Stimulated activated CD4-positive, alpha-beta T cell treated with anti-CD3 and anti-CD28 coated beads, Interleukin-4, amount 100 ng/mL, for 48 hours (primary cell): ENCODE measurements around the gene GPC6.

Source experiments
- DNase-seq, 2 donors: peaks; one replicate each; pipeline ENCODE4 v3.0.0-alpha.2; 2020; ENCODE audit warnings: low read depth in 2 of 2

GPC6 gene

DNA sequence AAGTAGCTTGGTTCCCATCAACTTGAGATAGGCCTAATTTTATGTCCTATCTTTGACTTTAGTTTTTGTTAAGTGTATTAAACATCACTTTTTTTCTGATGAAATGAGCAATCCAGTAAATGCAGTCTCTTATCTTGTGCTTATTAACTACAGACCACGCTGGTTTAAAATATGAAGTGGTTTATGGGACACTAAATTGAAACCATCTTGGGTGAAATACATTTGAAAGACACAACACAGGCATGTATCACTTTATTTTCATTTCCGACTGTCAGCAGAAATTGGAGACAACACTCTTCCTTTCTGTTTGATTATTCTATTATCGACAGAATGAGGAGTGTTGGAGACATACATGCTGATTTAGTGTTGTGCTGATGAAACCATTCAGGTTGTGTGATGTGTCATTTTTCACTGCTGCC is 447.7 kb downstream of the GPC6 start:
- DNase-seq: no peak

DNA sequence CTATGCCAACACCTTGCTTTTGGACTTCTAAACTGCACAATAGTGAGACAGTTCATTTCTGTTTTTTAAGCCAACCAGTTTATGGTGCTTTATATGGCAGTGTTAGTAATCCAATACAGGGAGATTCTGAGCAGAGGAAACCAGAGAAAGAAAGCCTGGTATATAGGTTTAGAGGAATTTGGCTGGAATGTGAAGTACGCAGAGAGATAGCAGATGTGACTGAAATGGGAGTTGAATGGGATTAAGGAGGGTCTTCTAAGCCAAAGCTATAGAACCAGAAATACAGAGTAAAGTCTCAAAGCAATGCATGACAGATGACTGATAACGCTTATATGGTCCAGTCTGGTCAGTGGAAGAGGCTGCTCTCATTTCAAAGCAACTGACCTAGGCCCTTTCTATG is 453.7 kb downstream of the GPC6 start:
- no peak for DNase-seq

DNA sequence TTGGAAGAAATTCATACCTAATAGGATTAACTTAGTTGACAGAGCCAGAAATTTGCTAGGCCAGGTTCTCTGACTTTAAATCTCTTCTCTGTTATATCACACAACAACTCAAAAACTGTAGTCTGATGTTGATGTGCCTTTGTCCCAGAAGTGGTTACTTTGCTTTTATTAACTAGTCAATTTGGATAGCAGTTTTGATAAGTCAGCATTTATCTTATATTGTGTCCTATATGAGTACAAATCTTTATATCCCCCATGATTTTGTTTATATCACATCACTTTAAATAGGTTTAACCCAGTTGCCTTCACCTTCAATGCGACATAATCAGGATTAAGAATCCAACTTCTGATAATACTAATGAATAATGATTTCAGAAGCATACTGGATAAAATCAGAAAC is 459.3 kb downstream of the GPC6 start:
- DNase-seq: no peak

DNA sequence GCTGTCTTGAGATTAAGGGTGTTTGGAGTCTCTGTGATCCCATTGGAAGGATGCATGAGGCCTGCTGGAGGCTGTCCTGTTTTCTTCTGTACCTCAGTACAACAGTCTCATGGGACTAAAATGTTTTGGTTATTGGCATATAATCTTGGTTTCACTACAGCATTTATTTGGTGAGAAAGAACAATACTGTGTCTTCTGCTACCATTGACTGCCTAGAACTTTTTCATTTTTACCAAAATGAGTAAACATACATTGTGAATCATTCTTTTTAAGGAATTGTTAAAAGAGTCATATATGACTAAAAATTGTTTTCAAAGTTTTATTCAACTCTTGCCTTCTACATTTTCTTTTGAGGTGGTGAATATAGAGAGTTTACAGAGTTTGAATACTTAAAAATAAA is 459.8 kb downstream of the GPC6 start:
- DNase-seq: no peak

DNA sequence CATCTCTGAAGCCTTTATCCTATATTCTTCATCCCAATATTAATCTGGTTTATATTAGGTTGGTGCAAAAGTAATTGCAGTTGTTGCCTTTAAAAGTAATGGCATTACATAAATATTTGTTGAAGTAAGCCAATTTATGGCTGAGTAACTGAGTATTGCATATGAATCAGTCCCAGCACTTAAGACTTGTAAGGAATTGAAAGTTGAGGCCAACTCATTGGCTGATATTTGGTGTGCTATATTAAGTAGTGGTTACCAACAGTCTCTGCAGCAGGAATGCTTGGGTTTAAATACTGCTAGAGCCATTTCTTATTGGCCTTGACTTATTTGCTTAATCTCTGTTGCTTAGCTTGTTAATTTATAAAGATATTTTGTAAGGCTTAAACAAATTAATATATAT is 460.7 kb downstream of the GPC6 start:
- no peak for DNase-seq

DNA sequence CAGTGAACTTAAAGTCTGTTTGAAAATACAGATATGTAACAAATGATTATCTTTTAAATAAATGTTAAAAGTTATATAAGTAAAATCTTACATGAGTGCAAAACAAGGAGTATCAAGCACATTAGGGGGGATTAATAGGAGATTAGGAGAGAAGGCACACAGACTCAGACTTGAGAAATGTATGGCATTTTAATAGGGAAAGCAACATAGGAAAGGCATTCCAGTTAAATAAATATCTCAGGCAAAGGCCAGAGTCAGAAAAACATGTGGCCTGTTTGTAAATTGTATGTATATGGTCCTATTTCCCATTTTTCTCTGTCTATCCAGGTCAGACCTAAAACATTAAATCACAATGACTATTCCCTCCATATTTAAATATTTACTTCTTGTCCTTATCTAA is 462.7 kb downstream of the GPC6 start:
- DNase-seq: no peak

DNA sequence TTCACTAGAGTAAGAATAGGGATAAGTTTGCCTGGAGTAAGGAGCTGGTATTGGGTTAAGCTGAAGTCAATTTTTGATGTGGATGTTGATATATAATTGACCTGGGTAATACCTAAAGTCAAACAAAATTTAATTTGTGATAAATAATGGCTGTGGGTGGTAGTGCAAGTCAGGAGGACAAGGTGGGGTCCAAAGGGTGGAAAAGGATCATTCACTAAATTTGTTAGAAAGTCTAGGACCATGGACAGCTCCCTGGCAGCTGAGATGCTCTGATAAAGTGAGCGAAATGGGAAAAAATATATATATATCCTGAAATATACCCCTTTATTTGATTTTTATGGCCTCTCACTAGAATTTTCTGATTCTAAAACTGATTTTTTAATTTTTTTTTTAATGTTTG is 463.5 kb downstream of the GPC6 start:
- no peak for DNase-seq

DNA sequence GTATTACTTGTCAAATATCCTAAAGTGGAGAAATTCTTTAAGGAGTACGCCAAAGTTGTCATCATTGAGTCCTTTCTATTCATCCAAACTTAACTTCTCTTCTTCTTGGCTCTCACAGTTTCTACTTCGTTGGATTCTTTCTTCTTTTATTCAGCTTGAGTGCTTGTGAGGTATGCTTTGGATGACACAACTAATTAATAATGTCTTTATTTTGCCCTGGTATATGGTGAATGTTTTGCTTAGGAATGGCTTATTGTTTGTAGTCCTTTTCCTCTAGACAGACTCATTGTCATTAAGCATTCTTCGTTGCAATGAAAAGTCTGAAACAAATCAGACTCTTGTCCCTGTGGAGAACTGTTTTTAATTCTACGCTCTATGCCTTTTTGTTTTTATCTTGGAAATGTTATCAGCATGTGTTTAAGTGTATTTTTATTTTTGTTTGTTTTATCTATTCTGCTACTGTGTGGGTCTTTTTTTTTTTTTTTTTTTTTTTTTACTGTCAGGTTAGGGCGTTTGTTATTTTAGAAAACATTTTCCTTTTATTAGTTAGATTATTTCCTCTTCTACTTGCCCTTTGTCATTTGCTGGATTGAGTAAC is 471.5 kb downstream of the GPC6 start:
- DNase-seq: no peak

DNA sequence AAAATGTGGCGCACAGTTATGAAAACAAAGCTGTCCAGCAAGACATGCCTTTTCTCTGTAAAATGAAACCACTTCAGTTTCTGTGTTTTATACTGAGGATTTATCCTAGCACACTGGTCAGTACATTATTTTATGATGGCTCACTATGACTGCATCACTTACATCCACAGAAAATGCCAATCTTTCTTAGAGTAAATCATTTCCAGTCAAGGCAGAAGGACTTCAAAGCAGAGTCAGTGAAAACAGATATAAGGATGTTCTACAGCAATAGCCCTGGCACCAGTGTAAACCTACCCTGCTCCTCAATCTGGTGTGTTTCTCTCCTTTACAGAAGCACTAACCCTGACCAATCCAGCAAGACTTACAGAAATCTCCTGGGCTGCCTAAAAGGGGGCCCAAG is 473.5 kb downstream of the GPC6 start:
- no peak for DNase-seq

DNA sequence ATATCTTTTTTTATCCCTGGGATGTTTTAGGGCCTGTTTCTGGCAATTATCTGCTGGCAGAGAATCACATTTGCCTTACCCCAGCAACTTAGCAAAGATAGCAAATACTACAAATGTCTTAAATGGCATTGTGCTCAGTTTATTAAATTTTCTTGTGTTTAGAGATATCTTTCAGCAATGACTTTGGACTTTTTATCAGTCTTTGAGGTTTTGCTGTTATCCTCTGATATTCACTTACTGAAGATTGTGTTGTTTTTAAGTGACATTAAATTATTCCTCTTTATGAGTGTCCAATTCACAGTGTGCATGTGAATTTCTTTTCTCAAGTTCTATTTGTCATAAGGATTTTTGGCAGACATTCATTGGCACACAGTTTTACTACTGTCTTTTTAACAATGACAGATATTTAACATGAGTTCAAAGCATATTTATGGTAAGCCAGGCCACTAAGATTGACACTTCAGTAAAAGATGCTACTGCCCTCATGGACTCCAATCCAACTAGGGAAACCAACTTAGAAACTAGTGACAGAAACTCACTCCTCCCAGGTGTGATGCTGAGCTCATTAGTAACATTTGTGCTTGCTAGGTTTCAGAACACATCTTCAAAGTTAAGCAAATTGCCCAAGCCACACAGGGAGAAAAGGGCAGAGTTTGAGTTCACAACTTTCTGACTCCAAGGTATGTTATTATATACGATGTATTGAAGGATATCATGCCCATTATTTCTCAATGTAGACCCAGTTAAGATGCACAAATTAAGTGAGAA is 481.9 kb downstream of the GPC6 start:
- no peak for DNase-seq

DNA sequence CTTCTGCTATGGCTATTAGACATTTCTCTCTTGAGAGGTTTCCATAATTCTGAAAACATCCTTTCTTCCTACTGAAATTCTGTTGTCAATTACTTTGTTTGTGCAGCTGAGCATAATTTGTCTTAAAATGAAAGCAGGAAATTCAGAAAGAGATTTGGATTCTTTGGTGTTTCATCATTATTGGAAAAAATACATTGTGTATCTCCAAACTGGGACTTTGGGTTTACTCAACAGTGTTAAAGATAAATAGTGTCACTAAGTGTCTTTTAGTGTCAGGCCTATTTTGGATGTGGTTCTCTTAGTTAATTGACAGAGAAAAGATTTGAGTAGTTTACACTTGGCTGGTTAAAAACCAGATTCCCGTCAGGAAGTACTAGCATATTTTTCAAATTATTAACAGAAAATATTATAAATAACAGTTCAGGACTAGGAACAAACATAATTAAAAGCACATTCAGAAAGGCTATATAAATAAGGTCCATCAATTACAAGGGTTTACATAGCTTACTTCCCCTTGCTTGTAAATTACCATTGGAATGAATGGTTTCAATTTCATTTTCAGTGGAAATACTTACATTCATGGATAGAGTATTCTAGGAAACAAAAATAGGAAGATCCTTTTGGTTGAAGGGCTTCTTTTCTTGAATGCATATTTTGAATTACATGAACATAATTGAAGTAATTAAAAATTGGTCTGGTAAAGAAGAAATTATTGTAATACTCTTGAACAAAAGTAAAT is 483.1 kb downstream of the GPC6 start:
- DNase-seq: no peak

DNA sequence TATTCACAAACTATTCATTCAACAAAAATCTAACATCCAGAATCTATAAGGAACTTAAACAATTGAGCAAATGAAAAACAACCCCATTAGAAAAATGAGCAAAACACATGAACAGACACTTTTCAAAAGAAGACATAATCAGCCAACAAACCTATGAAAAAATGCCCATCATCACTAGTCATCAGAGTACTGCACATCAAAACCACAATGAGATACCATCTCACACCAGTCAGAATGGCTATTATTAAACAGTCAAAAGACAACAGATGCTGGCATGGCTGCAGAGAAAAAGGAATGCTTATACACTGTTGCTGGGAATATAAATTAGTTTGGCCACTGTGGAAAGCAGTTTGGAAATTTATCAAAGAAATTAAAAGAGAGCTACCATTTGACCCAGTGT is 487.6 kb downstream of the GPC6 start:
- no peak for DNase-seq

DNA sequence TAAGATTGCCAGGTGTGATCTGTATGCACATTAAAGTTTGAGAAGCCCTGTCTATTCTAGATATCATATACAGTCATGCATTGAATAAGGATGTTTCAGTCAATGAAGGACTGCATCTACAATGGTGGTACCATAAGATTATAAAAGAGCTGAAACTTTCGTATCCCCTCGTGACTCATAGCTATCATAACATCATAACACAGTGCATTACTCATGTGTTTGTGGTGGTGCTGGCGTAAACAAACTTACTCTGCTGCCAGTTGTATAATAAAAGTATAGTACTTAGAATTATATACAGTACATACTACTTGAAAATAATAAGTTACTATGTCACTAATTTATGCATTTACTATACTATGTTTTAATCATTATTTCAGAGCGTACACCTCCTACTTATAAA is 489.3 kb downstream of the GPC6 start:
- DNase-seq: no peak

DNA sequence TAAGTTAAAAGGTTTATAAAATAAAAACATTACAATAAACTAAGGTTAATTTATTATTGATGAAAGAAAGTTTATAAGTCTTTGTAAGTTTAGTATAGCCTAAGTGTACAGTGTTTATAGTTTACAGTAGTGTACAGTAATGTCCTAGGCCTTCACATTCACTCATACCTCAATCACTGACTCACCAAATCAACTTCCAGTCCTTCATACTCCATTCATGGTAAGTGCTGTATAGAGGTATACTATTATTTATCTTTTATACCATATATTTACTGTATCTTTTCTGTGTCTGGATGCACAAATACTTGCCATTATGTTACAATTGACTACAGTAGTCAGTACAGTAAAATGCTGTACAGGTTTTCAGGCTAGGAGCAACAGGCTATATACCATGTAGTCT is 490.0 kb downstream of the GPC6 start:
- DNase-seq: no peak

DNA sequence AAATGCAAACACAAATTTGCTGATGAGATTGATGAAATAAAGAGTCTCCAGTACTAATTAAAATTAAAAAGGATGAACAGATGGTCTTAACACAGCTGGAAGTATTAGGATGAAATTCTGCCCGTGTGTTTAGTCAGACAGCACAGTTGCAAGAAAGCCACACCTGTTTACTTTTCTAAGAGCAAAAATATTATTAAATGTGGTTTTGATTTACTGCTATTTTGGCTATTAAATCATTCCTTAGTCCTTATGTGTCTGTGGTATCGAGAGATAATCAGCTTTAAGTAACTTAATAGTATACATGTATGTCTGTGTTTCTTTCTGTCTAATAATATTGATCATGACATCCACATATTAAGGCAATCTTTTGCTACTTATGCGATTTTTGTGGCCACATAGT is 494.9 kb downstream of the GPC6 start:
- DNase-seq: no peak

DNA sequence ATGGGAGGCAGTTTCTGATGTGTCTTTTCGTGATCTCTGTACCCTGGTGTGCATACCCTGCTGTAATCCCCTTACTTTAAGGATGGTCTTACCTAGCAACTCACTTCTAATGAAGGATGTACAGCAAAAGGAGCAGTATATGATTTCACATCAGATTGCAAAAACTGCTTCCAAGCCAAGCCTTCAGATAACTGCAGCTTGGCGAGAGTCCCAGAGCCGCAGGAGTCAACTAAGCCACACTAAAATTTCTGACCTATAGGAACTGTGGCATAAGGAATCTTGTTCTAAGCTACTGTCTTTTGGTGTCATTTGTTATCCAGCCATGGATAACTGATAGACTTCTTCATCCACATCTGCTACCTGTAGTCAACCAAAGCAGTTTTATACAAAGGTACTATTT is 496.7 kb downstream of the GPC6 start:
- DNase-seq: no peak

DNA sequence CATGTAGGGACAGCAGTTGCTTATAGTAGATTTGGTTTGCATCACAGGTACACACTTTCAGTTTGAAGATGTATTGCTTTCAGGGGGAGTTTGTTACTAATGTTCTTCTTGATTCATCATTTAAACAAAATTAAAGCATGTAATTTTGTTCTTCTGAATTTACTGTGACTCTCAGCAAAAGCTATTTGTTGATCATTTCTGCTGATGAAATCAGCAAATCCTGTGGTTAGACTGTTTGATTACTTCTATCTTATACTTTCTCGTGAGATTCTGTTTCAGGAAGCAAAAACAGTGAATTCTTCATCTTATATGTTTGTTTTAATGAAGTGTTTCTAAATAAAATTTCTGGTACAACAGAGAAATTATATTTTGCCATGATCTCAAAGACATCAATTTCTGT is 497.6 kb downstream of the GPC6 start:
- no peak for DNase-seq

DNA sequence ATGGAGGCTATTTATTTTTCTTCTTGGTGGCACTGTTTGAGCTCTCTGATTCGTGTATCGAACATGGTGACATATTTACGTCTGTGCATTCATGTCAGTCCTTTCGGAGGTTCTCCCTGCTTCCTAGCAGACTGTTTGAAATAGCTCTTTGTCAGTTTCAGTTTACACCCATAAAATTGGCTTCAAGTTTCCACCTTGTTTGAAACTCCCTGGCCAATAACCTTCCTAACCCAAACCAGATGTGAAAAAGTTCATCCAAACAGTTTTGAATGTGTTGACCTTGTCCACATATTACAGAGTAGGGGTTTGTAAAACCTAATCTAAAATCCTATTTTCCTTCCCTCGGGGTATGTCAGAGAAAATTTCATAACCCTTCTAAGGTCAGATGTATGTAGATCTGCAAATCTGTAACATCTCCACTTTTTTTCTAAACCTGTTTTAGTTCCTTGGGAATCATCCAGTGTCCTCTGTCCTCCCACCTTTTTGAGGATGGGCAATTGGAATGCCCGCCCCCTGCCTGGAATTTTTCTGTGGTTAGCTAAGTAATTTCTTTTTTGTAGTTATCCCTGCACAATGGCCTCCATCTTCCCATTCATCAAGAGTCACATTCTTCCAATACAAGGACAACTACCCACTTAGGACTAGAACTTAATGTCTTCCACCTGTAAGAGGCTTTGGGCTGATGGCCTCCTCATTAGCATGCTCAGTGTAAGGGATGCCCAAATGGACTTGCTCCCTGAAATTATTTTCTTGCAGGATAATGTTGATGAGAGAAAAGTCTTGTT is 499.8 kb downstream of the GPC6 start:
- no peak for DNase-seq

DNA sequence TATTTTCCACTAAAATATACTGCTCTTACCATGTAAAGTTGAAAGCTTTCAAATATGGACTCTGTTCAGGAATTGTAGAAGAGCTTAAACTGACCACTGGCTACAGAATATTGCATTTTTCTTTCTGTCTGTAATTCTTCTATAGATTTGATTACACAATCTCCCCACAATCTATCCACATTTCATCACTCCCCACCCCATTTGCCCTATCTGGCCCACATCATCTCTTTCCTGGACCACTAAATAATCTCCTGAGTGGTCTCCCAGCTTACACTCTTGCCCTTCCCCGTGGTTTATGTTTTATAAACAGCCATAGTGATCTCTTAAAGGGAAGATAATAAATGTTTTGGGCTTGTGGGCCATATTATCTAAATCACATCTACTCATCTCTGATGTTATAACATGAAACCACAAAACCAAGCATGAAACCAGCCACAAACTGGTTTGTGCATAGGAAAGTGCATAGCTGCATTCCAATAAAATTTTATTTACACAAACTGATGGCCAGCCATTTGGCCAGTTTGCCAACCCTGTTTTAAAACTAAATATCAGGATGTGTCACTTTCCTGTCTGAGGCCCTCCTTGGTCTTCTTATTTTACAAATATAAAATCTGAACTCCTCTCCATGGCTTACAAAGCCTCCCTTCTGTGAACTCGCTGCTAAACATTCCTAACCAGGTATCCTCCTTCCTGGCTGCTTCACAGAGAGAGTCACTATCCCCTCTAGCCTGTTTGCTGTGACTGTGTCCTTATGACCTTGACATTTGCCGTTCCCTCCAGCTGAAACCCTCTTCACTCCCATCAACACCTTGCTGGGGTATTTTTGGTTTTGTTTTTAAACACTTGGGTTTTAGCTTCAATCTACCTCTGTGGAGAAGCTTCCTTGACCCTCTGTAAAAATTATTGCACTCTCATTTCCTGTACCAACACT is 500.9 kb downstream of the GPC6 start:
- DNase-seq: no peak

DNA sequence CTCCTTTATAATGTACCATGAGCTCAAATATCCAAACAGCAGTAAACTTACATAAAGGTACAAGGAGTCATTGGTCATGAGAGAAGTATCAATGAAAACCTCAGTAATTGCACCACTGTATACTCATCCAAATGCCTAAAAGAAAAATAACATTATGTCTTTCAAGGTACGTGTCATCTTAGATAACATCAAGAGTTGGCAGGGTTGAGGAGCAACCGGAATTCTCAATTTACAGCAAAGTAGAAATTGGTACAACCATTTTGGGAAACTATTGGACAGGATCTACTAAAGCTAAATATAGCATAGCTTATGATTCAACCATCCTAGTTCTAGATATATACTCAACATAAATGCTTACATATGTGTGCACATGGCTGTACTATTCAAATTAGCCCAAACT is 502.8 kb downstream of the GPC6 start:
- no peak for DNase-seq

DNA sequence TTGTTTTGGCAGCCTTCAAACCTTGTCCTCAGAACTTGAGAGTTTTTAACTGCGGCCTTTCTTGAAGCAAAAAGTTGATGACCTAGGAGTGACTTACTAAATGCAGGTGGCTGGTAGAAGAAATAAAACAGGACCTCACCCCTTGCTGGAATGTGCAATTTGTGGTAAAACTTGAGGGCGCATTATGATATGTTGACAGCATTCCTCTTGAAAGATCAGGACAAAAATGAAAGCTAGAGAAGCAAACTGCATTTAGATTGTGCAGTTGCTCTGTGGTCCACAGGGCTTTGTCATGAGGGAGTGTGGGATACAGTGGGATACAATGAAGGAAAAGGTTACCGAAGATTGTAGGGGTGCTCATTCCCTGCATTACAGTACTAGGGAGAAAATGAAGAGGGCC is 504.2 kb downstream of the GPC6 start:
- no peak for DNase-seq
